GM19193 (cell line): ENCODE results near the gene ANKRD12.

ENCODE experiments used
- POLR2A ChIP-seq: IDR thresholded peaks from 4 replicates; pipeline ENCODE4 v1.6.1; 2011; ENCODE audit not compliant: insufficient read depth, insufficient read length; ENCODE audit errors: extremely low read depth

ANKRD12 gene

DNA sequence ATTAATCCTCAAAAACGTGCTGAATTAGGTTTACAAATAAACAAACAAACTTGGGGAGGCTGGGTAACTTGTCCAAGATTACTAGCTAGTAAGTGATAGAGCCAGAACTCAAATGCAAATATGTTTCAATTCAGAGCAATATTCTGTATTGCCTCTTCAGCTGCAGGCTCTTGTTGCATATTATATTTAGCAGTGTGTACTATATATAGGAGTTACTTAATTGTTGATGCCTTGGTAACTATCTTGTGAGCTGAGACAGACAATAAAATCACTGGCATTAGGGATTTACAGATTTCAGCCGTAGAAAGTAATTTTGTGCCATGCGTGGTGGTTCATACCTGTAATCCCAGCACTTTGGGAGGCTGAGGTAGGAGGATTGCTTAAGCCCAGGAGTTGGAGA is 10.2 kb upstream of the ANKRD12 start:
- TF ChIP-seq POLR2A, result no peak

DNA sequence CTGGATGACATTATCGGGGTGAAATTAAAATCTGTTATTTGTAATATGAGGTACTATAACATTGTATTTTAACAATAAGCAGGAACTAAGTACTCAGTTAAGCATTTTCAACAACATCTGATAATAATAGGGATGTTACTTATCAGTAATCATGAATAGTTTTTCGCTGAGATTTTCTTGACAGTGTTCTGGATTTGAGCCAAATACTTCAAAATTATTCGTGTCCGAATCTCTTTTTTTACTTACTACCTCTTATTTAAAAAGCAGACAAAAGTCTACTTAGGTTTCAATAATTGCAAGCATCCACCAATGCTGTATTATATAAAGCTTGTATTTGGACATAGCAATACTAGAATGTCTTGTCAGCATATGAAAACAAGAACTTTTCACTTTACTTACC is 6.4 kb upstream of the ANKRD12 start:
- TF ChIP-seq POLR2A, result no peak

DNA sequence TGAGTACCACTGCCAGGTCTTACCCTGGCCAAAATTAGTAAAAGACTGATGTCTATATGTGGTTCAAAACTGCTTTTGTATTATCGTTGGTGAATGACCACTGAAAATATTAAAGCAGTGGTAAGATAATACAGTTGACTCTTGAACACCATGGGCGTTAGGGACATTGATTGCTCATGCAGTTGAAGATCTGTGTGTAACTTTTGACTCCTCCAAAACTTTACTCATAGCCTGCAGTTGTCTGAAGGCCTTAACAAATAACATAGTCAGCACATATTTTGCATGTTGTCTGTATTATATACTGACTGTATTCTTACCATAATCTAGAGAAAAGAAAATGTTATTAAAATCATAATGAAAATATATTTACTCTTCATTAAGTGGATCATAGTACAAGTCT is 5.8 kb upstream of the ANKRD12 start:
- TF ChIP-seq POLR2A, result no peak

DNA sequence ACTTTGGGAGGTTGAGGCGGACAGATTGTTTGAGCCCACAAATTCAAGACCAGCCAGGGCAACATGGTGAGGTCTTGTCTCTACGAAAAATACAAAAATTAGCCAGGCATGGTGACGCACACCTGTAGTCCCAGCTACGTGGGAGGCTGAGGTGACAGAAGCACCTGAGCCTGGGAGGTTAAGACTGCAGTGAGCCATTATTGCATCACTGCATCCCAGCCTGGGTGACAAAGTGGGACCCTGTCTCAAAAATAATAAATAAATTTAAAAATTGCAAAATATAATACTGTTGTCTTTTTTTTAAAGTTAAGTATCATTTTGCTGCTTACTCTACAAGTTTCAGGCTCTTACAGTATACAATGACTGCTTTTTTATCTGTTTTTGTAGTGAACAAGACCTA is 4.0 kb upstream of the ANKRD12 start:
- no peak for TF ChIP-seq POLR2A

DNA sequence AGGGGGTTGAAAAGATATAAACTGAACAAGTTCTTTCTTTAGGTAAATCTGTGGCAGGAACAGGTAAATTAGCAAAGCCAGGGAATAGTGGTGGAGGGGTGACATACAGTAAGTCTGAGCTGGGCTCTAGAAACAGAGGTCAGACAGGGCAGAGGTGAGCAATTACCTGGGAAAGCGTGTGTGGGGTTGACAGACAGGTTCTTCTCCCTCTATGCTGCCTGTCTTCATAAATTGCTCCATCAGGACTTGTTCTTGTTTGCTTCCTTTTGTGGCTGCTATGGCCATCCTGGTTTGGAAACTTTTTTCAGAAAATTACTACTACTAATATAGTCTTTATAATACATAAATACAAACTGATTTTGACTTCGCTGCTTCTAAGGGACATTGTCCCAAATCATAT is 3.4 kb upstream of the ANKRD12 start:
- no peak for TF ChIP-seq POLR2A

DNA sequence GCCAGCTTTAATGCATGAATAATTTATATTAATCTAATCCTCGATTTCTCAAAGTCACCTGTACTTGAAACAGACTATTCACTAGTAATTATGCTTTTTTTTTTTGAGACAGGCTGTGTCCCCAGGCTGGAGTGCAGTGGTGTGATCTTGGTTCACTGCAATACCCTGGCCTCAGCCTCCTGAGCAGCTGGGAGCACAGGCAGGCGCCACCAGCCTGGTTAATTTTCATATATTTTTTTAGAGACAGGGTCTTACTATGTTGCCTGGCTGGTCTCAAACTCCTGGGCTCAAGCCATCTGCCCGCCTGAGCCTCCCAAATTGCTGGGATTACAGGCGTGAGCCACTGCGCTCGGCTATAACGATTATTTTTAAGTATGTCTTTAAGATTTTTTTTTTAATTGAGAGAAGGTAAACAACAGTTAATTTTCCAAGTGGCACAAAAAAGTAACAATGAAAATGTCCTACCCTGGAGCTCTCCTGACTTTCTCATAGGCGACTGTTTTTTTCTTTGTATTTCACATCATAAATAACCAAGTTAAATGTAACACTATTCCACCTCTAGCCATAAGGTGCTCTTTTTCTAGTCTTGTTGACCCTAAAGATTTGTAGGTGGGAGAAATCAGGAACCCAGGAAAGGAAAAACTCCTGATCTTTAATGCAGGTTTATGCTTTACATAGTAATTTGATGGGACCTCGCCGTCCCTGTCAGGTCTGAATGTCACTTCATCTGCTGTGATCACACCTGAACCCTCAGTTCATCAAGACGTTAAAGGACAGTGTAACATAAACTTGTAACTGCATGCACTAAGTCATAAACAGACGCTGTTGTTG is 1.3 kb upstream of the ANKRD12 start:
- no peak for TF ChIP-seq POLR2A

DNA sequence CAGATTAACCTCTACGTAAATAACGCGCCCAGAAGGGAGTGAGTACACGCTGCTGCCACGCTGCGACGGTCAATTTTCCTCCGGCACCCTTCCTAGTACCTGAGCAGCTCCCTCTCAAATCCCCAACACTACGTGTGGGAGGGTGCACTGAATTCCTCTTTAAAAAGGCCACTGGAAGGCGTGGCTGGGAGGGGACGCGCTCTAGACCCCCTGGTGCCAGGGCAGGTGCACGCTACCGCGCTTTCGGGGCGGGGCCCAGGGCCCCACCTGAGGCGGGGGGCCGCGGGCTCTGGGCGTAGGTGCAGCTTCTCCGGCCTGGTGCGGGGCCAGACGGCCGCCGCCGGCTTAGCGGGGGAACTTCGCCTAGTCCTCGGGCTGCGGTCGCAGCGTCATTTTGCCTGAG is 668 bp upstream of the ANKRD12 start:
- no peak for TF ChIP-seq POLR2A

DNA sequence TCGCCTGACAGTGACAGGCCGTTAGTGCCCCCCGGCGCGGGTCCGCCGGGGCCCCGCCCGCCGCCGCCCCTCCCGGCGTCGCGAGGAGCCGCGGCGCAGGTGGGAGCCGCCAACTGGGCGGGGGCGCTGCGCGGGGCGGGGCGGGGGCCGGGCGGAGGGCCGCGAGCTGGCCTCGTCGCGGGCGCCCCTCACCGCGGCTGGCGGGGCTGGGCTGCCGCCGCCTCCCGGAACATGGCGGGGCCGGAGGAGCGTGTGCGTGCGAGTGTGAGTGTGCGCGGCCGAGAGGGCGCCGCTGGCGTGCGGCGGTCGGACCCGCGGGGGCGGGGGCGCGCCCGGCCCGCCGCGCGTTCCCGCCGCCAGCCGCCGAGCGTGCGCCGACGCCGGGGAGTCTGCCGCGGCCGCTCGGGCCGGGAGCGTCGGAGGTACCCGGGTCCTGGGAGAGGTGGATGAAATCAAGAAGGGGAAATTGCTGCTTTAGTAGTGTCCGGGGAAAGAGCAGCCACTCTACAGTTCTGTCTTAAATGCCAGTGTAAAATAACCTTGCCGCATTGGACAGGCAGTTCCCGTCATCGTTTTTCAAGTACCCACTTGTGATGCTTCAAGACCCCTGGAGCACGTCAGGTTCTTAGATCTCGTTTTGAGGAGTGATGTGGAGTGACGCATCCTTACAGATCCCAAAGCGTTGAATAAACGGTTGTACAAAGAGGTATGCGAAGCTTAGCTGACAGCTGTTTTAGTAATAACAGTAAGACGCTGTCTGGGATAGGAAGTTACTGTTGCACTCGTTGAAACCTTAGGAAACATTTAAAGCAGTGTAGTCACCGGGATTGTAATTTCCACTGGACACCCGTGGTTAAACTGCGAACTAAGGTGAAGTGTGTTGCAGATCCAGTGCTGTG is 836 bp downstream of the ANKRD12 start:
- peak; percentile 13 for TF ChIP-seq POLR2A

DNA sequence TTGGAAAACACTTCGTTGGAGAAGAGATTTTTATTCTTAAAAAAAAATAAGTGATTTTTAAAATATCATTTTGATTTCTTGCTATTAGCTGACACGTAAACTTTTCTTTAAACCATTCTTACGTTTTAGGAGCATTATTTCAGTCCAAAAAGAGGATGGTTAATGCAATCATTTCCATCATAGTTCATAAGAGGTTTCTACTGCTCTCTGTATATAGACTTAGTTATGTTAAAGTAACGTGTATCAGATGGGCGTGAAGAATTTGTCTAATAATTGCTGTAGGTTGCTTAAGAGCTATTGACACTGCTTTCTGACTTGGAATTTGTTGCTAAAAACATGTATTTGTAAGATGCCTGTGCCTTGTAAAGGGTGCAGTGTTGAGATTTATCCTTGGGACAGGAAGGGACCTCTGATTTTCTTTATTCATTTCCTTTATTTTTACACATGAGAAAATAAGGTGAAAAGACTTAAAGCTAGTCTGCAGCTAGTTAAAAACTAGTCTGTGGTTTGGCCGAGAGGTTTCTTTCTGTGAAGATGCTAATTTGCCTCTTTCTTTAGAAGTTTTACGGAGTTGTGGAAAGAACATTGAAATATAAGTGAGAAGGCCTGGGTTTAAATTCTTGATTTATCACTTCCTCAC is 2.9 kb downstream of the ANKRD12 start:
- TF ChIP-seq POLR2A, result no peak

DNA sequence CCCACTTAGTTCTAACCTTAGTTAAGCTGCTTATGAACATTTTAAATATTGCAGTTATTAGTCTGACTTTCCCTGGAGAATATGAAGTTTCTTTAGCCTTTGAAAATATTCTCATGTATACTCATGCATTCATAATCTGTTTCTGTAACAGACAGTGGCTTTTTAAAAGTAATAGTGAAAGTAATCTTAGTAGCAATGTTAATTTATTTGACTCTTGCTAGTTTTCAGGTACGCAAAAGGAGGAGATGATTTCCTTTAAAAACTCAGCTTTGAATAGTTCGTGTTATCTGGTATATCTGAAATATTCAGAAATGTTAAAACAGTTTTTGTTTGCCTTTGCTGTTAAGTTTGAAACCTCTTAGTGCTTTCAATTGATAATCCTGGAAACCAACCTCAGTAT is 3.8 kb downstream of the ANKRD12 start:
- no peak for TF ChIP-seq POLR2A

DNA sequence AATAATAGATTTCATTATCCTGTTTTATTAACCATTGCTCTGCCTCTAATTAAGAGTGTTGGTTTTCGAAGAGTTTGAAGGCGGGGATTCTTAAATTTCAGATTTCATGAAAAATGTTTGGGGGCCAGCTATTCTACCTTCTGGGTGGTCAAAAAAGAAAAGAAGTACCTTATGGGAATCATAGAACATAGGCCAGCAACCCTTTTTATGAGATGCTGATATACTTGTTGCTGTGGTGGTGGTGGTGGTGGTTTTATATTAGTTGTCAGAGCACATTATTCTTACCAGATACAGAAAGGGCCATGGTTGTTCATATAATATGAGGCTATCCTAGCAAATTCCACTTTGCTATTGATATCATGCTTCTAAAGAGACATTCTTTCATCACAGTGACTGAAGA is 4.4 kb downstream of the ANKRD12 start:
- no peak for TF ChIP-seq POLR2A

DNA sequence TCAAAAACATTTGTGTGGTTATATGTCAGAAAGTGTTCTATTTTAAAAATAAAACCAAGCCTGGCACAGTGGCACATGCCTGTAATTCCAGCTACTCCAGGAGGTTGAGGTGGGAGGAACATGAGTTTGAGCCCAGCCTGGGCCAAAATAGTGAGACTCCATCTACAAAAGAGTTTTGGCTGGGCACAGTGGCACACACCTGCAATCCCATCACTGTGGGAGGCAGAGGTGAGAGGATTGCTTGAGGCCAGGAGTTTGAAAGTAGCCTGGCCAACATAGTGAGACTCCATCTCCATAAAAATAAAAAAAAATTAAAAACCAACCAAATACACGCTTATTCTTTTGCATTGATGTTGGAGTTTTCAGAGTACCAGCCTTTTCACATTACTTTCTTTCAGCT is 9.6 kb downstream of the ANKRD12 start:
- no peak for TF ChIP-seq POLR2A

DNA sequence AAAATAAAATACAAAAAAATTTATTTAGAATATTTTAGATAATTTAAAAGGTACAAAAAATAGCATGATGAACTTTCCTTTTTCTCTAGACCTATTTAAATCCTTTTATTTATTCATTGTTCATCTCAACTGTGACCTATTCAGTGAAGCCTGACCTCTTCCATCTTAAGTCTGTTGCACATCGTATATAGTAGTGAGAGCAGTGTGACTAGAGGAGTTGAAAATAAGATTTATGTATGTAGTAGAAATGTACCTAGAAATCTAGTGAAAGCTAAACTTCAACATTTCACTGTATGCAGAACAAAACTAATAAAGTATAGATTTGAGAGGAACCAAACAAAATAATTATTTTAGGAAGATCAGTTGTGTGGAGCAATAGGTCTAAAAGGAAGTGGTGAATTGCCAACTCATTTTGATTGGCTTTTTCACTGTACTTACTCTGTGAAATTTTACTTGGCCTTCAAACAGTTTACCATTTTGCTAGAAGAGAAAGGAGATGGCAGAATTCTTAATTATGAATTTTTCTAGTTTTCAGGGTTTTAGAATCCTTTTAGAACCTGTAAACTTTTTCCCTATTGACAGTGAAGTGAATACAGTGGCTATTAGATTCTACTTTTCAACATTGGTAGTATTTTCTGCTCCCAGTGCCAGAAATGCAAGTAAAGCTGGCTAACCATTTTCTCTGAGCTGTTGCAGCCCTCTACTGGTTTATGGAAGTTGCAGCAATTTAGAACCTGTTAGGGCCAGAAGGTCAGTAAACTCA is 11.0 kb downstream of the ANKRD12 start:
- TF ChIP-seq POLR2A, result no peak

DNA sequence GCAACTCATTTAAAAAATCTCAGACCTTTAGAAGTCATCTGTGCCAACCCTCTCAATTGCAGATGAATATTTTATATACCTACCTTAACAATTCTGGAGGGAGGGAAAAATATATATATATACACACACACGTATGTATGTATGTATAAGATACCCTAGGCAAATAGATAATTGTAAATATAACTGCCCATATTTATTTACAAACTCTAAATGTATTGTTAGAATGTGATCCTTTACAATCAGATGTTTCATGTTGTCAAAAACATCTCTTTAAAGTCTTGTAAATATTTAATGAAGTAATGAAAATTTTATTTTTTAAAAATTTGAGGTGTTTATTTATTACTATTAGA is 11.6 kb downstream of the ANKRD12 start:
- TF ChIP-seq POLR2A, result no peak

DNA sequence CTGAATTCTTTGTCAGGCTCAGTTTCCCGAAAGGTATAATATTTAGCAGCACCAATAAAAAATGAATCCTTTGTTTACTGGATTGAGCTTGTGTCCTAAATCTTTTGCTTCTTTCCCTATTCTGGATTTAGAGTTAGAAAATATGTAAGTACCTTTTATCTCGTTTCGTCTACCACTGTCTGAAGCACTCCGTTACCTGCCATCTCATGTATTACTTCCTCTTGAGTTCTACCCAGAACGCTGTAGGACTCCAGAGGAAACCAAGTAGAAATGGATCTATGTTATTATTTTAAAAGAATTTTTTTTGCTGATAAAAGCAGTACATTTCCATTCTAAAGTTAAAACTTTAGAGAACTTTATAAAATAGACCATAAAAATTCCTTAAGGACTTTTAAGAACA is 13.5 kb downstream of the ANKRD12 start:
- TF ChIP-seq POLR2A, result no peak
